Activated naive CD4-positive, alpha-beta T cell (primary cell): ENCODE results near the gene EHBP1L1.

ENCODE experiments used
- DNase-seq, 4 experiments: peaks; one replicate each; lab custom pipeline; 2025; lab: John Stamatoyannopoulos, UW

Gene EHBP1L1

DNA sequence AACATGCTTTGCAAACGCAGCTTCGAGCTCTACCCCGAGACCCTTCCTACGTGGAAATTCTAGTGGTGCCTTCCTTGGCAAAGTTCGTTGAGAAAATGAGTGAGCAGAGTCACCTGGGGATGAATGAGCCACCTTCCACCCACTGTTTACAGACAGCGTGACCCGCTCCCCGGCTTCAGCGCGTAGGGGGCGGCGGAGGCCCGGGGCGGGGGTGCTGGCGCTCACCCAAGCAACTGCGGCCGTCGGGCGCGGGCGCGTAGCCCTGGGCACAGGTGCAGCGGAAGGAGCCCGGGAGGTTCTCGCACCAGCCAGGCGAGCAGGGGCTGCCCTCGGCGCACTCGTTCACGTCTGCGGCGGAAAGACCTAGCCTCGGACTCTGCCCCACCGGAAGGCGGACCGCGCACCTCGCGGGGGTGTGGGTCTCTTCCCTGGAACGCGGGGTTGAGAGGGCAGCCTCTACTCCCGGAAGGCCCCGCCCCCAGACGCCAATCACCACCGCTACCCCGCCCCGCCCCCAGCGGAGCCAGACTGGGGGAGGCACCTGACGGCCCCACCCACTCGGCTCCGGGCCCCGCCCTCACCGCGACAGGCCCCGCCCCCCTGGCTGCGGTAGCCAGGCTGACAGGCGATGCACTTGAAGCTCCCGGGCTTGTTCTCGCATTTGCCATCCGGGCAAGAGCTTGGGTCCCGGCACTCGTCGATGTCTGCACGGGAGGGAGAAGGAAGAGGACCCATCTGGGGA is 29.5 kb upstream of the EHBP1L1 start:
- DNase-seq, result peak; percentile 93 to 99 (median 96)

DNA sequence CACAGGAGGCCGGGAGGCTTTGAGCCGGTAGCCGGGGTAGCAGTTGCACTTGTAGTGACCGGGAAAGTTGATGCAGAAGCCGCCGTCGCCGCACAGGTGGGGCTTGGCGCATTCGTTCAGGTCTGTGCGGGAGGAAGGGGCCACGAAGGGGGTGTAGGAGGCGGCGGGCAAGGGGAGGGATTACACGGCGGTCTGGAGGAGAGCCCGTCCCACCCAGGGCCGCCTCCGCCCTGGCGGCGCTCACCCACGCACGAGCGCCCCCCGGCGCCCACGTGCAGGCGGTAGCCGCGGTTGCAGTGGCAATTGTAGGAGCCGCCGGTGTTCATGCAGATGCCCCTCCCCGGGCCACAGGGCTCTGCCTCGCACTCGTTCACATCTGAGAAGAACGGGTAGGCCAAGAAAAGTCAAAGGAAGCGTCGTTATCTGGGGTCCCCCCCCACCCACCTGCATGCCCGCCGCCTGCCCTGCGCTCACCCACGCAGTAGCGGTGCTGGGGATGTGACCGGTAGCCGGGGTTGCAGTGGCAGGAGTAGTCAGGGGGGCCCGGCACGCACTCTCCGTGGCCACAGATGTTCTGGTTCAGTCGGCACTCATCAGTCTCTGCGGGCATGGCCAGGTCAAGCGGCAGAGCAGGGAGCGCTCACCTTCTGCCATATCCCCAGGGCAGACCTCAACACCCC is 28.3 kb upstream of the EHBP1L1 start:
- peak in 1 of 4 experiments; percentile 37 for DNase-seq

DNA sequence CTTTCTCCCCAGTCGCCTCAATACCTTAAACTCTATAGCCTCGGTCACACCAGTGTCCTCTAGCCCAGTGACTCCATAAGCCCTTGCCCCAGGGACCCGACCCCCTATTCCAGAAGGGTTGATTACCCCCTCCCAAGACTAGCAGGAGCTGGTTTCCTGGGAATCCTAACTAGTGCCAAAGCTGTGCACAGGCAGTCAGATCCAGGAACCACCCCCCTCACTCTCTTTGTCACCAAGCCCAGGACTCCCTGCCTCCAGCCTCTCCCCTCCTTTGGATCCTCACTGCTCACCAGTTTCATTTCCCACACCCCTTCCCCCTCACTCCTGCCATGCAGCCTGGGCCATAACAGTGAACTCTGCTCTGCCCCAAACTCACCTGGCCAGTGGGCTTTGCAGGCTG is 27.5 kb upstream of the EHBP1L1 start:
- no peak for DNase-seq

DNA sequence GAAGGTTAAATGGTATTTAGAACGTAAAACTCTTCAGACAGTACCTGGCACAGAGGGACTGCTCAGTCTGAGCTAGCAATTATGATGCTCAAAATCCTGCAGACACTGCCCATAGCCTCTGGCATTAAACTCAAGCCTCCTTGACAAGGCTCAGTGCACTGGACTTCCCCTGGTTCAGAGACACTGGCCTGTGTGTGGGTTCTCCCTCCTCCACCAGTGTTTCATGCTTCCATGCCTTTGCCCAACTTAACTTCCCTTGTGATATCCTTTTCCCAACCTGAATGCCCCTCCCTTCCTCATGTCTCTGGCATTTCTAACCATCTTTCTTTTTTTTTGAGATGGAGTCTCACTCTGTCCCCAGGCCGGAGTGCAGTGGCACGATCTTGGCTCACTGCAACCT is 26.8 kb upstream of the EHBP1L1 start:
- DNase-seq, result no peak

DNA sequence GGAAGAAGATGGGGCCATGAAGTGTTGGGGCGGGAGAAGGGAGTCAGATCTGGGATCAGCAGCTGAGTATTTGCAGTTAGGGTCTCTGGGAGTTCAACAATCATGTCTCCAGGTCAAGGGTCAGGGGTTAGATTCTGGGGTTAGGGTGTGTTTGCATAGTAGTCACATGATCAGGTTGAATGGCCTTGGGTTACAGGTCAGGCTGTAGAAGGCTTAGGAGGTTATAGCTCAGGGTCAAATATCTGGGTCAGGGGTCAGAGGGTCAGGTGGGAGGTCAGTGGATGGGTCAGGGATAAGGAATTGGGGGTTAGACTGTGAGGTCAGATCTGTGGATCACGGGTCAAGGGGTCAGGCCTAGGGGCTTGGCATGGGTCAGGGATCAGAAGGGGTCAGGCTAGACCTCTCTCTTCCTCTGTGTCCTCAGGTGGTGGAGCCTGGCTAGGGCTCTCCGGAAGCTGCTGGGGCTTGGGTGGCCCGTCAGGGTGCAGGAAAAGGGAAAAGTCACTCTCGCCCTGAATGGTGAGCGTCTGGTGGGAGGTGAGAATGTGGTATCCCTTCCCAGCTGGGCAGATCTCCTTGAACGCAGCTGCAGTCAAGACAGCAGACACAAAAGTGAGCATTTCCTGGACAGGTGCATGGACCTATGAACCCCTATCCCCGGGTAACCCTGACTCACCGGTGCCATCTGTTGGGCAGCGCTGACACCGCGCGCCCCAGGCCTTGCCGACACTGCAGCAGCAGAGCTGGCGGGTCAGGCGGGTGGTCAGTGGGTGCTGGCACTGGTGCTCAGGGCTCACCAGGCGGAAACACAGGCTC is 24.1 kb upstream of the EHBP1L1 start:
- DNase-seq, result peak in 2 of 4 experiments; percentile 39 to 67

DNA sequence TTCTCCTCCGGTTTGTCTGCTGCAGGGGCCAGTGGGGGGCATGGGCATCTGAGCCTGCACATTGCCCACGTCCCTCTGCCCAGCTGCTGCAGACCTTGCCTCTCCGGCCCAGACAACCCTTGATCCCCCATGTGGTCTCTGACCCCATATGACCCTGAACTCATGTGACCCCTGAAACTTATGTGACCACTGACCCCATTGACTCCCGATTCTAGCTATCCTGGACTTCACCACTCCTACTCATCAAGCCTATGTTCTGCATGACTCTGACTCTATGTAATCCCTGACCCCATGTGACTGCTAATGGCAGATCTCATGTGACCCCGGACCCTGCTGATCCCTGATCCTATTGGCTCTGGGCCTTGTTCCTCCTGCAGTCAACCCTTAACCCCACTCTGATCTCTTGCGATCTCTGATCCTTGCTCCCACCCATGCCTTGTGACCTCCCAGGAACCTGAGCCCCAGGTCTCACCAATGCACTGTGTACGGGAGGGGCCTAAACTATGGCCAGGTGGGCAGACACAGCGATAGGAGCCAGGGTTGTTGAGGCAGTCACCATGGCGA is 23.4 kb upstream of the EHBP1L1 start:
- DNase-seq, result no peak

DNA sequence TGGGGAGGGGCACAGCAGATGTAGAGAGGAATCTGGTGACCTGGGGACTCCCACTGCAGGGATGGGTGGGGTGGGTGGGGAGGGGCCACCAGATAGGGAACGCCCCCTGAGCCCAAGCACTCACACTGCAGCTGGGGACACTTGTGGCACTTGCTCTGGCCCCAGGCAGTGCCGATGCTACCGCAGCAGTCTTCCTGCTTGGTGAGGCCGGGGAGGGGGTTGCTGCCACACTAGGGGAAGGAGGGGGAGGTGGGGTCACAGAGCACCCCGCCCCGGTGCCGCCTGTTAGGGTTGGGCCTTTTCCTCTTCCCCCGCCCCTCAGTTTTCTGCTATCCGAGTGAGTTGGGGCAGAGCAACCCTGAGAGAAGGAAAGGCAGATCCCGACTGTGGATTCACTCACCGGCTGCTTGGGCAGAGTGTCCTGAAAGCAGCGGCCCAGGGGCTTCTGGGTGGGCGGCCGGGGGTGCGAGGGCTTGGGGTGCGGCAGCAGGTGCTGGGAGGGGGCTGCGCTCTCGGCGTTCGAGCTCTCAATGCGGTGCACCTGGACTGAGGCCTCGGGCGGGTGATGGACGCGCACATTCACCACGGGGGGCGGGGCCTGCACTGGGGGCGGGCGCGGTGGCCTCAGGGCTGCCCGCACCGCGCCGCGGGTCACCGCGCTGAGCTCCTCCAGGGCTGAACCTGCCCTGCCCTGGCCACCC is 22.4 kb upstream of the EHBP1L1 start:
- peak in 2 of 4 experiments; percentile 73 to 82 for DNase-seq

DNA sequence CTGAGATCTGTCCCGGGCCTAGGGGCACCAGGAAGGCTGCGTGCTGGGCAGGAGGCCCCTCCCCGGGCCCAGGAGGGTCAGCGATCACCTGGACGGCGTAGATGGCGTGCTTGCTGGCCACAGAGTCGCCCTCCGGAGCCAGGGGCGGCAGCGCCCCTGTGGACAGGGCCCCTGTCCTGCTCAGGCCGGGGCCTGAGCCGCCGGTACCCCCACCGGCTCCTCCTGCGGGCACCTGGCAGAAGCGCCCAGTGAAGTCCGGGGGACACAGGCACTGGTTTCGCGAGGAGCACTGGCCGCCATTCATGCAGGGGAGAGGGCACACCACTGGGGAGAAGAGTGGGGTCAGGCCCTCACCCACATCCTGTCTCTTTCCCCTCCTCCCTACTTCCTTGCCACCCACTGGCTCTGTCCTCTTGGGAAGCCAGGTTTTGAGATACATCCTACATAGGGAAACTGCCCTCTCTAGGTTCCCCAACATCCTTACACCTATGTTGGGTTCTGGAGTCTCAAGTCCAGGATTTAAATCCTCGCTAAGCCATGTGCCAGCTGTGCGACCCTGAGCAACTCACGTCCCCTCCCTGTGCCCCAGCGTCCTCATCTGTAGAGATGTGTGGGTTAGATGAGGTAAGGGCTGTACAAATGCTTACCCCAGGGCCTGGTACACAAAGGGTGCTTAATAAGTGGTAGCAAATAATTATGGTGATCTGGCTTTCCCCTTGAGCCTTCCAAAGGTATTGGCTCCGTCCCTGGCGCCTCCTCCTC is 21.6 kb upstream of the EHBP1L1 start:
- DNase-seq, result no peak

DNA sequence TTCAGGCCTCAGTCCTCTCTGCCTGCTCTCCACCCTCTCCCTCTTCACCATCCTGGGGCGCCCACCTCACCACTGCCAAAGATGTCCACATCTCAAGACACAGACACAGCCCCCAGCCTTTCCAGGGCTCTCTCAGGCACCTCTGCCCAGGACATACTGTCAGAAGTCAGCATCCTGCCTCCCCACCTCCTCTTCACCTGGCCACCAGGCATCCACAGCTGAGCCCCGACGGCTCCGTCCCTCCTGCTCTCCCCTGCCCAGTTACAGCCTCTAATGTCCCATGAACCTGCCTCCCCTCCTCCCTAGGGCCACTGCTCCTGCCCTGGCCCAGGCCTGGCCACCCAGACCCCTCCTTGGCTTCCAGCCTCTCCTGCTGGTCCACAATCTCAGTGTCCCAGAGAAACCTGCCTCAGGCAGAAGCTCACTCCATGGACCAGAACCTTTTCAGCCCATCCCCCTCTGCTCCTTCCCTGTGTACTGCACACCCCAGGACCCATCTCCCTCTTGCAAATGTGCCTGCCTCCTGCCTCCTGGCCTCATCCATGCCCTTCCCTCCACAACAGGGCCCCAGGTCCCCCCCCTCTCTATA is 20.9 kb upstream of the EHBP1L1 start:
- no peak for DNase-seq

DNA sequence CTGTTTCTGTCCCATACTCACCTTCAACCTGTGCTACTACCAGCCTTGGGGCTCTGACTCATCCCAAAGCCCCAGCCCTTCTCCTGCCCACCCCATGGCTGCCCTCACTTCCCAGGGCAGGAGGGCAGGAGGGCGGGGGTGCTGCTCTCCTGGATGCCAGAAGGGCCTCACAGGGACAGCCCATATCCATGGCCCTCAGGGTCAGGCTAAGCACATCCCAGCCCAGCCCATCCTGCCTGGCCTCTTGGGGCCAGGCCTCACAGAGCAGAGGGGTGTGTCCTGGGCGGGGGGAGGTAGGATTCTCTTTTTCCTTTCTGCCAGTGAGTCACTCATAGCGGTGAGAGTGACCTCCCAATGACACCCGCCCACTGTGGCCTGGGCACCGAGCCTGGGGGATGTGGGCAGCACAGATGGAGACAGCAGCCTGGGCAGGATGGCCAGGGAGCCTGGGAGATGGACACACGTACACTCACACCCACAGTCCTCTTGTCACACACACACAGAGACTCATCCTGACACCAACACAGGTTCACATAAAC is 20.1 kb upstream of the EHBP1L1 start:
- no peak for DNase-seq

DNA sequence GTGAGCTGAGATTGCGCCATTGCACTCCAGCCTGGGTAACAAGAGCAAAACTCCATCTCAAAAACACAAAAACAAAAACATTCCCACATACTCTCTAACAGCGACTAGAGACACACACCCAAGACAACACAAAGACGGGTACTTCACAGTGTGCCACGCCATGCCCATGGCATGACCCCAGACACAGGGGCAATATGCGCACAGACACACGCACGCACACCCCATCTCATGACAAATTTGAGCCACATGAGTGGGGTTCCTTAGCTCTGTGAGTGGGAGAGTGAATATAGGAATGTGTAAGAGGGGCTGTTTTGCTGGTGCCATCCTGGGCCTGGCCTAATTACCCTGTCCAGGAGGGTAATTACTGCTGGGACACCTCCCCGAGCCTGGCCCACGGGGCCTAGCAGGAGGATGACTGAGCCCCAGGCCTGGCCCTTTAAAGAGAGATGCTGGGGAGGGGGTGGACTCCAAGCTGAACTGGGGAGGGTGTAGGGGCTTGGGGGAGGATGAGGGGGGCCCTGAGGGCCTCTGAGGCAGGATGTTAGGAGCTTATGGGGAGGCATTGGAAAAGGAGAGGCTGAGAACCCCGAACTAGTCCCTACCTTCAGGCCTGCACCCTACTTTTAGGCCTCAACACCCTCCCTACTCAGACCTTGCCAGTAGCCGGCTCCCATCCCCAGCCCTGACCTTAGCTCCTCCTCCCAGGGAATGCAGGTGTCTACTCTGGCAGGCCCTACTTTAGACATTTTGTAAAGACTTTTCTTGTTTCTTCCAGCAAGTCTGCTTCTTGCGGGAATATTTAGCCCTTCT is 19.2 kb upstream of the EHBP1L1 start:
- no peak for DNase-seq

DNA sequence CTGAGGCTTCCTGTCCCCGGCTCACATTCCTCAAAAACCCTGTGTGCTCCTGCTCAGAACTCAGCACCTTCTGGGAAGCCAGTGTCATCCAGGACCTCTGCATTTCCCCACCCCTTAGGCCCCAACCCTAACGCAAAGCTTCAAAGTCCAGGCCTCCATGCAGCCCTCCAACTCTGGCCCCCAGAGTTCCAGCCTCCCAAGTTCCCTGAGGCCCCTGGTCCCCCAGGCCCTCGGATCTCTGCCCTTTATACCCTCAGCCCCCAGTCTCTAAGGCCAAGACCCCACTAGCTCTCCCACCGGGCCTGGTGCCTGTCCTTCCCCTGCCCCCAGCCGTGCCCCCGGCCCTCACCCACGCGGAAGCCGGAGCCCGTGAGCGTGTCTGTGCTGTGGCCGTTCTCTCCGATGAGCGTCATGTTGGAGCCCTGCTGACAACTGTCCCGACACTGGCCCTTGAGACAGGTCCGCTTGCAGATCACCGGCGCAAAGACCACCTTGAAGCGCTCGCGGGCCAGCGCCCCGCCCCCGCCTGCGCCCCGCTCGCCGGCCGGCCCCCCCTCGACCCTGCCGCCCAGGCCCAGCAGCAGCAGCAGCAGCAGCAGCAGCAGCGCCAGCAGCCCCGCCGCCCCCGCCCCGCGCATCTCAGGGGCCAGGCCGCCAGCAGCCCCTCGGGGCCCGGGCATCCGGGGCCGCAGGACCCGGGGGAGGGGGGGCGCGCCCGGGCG is 18.4 kb upstream of the EHBP1L1 start:
- no peak for DNase-seq

DNA sequence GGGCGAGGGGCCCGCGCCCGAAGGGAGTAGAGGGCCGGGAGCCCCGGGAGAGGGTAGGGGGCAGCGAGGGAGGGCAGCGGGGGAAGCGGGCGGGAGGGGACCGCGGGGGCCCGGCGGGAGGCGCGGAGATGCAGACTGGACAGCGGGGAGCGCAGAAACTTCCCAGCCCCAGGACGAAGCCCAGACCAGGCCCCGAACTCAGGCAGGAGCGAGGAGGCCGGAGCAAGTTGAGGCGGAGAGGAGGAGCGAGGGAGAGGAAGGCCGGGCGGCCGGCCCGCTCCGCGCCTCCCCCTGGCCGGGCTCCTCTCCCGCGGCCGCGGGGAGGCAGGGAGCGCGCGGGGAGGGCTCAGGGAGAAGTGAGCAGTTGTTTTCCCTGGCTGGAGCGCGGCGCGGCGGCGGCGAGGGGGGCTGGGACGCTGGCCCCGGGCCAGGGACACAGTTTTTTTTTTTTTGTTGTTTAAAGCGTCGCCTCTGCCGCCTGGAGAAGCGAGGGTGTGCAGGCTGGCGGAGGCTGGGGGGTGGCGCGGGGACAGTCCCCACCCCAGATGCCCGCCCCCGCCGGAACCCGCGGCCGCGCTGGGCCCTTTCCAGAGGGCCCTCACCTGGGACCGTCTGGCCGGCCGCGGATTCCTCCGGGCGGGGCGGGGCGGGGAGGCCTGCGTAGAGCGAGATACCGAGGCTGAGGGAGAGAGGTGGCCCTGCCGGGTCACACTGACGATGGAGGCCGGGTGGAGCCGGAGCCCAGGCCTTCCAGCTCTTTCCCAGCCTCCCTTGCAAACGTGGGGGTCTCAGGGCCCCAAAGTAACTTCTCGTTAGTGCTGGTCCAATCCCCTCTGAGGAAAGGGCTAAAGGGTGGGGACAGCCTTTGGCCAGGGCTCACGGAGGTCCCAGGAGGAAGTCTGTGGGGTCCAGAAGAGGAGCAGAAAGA is 17.6 kb upstream of the EHBP1L1 start, which contains the start of gene LTBP3:
Gene LTBP3 (minus strand): TSS at position 358 of the 928 bp plus-strand sequence. CDS start 400 bp downstream, outside the sequence.
- DNase-seq, result peak in 1 of 4 experiments; percentile 40

DNA sequence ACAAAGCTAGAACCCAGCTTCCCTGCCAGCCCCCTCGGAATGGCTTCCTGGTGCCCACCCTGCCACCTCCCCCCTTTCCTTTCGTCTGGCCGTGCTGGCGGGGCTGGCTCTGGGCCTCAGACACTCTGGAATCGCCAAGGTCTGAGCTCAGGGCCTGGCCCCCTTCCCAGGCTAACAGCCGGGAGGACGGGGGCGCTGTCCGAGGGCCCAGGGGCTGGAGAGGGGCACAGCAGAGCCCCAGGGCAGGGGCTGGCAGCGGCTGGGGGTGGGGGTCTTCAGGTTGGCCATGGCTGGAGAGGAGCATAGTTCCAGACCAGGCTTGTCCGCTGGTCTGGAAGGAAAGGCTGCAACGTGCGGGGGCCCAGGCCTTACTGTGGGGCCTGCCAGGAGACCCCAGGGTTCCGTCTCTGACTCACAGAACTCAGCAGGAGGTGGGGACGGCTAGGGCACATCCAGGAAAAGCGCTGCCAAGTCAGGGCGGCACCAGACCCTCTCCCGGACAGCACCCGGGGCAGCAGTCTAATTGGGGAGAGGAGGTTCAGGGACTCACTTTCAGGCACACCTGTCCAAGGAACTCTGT is 16.8 kb upstream of the EHBP1L1 start:
- DNase-seq, result no peak

DNA sequence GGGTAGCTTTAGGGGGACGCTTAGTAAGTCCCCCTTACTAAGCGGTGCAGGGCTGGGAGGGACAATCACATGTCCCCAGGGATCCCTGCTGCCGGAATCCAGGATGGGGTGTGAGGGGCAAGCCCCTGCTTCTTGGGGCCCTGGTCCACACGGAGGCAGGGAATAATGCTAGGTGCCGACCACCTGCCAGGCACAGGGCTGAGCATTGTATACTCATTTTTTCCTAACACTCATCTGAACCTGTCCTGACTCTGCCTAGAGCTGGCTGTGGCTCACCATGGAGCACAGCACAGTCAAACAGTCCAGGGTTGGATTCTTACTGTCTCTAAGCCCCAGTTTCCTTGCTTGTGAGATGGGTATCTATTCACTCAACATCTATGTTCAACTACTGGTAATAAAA is 16.3 kb upstream of the EHBP1L1 start:
- DNase-seq, result no peak

DNA sequence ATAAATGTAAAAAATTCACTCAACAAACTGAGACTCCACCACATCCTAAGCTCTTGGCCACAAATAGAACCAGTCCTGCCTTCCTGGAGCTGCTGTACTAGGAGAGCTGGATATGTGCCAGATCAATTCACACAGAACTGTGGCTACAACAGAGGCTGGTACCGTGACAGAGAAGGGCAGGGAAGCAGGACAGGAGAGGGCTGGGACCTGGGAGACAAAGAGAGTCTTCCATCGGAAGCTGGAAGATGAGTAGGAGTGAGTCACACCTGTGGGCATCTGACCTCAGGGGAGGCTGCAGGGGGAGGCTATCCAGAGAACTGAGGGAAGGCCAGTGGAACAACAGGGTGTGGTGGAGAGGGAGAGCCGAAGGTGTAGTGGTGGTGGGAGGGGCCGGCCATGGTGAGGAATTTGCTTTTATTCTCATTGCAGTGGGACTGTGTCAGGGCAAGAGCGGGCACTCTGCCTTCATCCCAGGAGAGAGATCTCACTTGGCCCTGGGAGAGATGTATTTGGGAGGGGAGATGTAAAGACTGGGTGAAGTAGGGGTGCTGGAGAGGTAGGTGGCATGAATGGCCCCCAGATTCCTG is 15.8 kb upstream of the EHBP1L1 start:
- no peak for DNase-seq
